GM19328 (cell line): ENCODE results near the gene ACOT4.
"Not testable (repeated sequence)": the region's sequence is repeated elsewhere in the genome, so short reads cannot be mapped to it uniquely, and the experiment has no call there.

ENCODE experiments used
- ATAC-seq: cut with Tn5 transposase; IDR thresholded peaks from one replicate; pipeline ENCODE4 v1.9.1; 2021; ENCODE audit warnings: mild to moderate bottlenecking, moderate library complexity; ENCODE audit not compliant: unreplicated experiment

Gene ACOT4

GRCh38 chr14:73630009-73630780 is 38.5 kb downstream of the ACOT4 start:
- ATAC-seq = no peak

GRCh38 chr14:73633116-73634010 is 41.7 kb downstream of the ACOT4 start:
- no peak for ATAC-seq

- ATAC-seq = no peak
These were observed 42.5 kb downstream of the ACOT4 start for GRCh38 chr14:73634011-73634833.

- not testable (repeated sequence) for ATAC-seq
These were observed 44.7 kb downstream of the ACOT4 start for GRCh38 chr14:73636355-73636754.

GRCh38 chr14:73637830-73638229 is 46.2 kb downstream of the ACOT4 start:
- ATAC-seq = no peak

GRCh38 chr14:73640796-73641365 is 49.2 kb downstream of the ACOT4 start:
- no peak for ATAC-seq

GRCh38 chr14:73644531-73645247 is 53.0 kb downstream of the ACOT4 start, which contains the start of gene DNAL1:
Gene DNAL1 (plus strand): TSS chr14:73644986. CDS start chr14:73645040, 54 bp downstream.
- ATAC-seq = peak; percentile 96

- no peak for ATAC-seq
These were observed 53.6 kb downstream of the ACOT4 start for GRCh38 chr14:73645248-73645610.
